Measurements from ENCODE around the gene RGS6. TPM values are rescaled to one million over a fixed set of nuclear protein-coding genes. Genes with fewer than 3 reads are reported as not detected.

The RGS6 gene
- total RNA-seq, 3 donors from 2014 or later: 3.4 to 9.2 (median 4.5) TPM

DNA sequence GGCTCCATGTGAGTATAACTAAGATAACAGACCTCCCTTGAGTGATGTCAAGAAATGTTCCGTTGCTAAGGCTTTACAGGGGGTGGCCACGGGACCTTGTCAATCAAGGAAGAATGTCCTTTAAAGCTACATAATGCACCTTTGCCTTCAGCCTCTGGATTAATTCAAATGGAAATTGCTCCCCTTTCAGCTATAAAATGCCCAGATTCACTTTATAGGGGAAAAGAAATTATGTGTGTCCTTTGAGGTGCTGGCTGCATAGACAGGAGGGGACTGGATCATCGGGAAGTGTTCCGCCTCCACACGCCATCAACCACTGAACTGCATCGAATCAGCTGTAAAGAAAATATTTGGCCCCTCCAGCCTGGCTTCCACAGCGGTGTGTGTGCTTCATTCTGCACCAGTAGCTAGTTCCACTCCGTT, 546.3 kb downstream of the RGS6 start:
- Histone ChIP-seq H3K4me3 (no peak overlapping the region), H3K9me3 (no peaks in the 10 kb centered on the region), H3K4me1 (peaks cover 0 to 4% of the 10 kb centered on the region in 2 donors), H3K36me3 (no peaks in the 10 kb centered on the region), H3K27ac (no peak overlapping the region), H3K27me3 (no peaks in the 10 kb centered on the region)
- DNase-seq (ENCODE audit: low spot score in 2 of 2): no peak
- TF ChIP-seq POLR2AphosphoS5 (IDR thresholded peaks at IDR 0.05) (no peak), POLR2A (IDR thresholded peaks at IDR 0.05) (no peak)
- TF ChIP-seq, protein P1, sequence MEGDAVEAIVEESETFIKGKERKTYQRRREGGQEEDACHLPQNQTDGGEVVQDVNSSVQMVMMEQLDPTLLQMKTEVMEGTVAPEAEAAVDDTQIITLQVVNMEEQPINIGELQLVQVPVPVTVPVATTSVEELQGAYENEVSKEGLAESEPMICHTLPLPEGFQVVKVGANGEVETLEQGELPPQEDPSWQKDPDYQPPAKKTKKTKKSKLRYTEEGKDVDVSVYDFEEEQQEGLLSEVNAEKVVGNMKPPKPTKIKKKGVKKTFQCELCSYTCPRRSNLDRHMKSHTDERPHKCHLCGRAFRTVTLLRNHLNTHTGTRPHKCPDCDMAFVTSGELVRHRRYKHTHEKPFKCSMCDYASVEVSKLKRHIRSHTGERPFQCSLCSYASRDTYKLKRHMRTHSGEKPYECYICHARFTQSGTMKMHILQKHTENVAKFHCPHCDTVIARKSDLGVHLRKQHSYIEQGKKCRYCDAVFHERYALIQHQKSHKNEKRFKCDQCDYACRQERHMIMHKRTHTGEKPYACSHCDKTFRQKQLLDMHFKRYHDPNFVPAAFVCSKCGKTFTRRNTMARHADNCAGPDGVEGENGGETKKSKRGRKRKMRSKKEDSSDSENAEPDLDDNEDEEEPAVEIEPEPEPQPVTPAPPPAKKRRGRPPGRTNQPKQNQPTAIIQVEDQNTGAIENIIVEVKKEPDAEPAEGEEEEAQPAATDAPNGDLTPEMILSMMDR (IDR thresholded peaks at IDR 0.05): no peak
- intact Hi-C loops (cut with DNase I; ENCODE audit: low total_unique reads): no loop called here

DNA sequence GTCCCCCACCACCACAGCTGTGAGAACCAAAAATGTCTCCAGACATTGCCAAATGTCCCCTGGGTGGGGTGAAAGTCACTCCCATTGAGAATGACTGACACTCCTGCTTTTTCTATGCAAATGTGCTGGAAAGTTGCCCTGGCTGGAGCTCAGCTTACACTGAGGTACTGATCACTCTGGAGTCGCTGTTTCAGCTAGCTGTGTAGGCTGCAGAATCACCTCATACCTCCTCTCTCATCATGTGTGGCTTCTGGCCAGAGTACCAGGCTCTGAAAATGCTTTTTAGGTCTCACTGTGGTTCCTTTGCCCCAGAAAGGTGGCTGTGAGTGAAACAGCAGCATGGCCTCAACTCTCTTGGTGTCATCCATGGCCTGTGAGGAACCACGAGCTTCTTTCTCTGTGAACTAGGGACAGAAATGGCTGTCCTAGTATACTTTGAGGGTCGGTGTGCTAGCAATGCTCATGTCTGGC, 547.3 kb downstream of the RGS6 start:
- Histone ChIP-seq H3K4me1 (peaks cover 0 to 4% of the 10 kb centered on the region in 2 donors), H3K36me3 (no peaks in the 10 kb centered on the region), H3K27me3 (no peaks in the 10 kb centered on the region), H3K9me3 (no peaks in the 10 kb centered on the region), H3K27ac (no peak overlapping the region), H3K4me3 (no peak overlapping the region)
- no peak for DNase-seq (ENCODE audit: low spot score in 2 of 2)
- no peak for TF ChIP-seq POLR2A (IDR thresholded peaks at IDR 0.05)
- TF ChIP-seq POLR2AphosphoS5 (IDR thresholded peaks at IDR 0.05): no peak
- TF ChIP-seq, protein P1 (IDR thresholded peaks at IDR 0.05): no peak
- intact Hi-C loops (cut with DNase I; ENCODE audit: low total_unique reads): no loop called here

DNA sequence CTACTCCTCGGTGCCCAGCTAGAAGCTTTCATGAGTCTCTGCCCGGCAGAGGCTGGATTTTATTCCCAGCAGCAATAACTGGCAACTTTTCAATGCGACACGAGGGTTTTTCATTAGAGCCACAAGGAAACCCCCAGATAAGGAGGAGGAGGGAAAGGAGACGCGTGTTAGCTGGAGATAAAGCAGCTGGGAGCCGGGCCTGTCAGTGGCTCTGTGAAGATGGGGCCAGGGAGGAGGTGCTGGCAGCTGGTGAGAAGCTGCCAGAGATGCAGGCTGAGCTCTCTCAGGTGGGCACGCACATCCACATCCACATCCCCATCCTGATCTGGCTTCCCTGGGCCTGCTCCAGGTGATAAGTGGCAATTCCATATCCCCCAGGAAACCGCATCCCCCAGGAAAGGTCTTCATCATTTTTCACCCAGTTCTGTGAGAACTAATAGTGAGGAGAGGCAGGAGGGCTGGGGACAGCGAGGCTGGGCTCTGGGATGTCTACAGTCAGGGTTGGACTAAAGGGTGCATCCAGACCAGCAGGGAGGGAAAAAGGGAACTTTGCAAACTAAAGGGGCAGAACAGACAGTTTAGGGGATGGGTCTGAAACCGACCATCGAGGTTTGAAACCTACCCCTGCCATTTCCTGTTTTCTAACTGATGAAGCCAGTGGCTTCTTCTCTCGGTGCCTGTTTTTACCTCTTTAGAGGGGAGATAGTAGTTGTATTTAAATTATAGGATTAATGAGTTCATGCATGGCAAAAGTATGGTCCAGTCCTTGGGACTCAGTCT, 548.4 kb downstream of the RGS6 start:
- Histone ChIP-seq H3K4me3 (no peak overlapping the region), H3K36me3 (no peaks in the 10 kb centered on the region), H3K9me3 (no peaks in the 10 kb centered on the region), H3K27ac (no peak overlapping the region), H3K27me3 (no peaks in the 10 kb centered on the region), H3K4me1 (peaks cover 0 to 4% of the 10 kb centered on the region in 2 donors)
- no peak for TF ChIP-seq POLR2AphosphoS5 (IDR thresholded peaks at IDR 0.05)
- no peak for TF ChIP-seq POLR2A (IDR thresholded peaks at IDR 0.05)
- TF ChIP-seq, protein P1 (IDR thresholded peaks at IDR 0.05): no peak
- DNase-seq (ENCODE audit: low spot score in 2 of 2): no peak
- intact Hi-C loops (cut with DNase I; ENCODE audit: low total_unique reads): no loop called here

DNA sequence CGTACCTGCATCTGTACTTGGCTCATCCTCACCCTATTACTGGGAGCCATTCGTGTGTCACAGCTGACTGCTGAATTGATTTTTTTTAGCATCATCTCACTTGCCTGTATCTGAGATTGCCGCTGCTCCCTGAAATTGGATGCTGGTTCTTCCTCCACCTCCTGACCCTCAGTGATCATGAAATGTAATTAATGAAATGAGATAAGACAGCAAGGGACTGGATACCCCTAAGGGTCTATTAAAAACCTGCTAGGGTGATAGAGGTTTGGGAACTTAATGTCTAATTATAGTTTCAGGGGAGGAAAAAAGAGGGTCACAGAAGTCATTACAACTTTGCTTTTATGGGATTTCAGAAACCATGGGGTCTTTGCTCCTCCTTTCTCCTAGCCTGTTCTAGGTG, 551.1 kb downstream of the RGS6 start:
- Histone ChIP-seq H3K27ac (no peak overlapping the region), H3K4me3 (no peak overlapping the region), H3K27me3 (no peaks in the 10 kb centered on the region), H3K9me3 (no peaks in the 10 kb centered on the region), H3K4me1 (no peaks in the 10 kb centered on the region), H3K36me3 (no peaks in the 10 kb centered on the region)
- no peak for TF ChIP-seq POLR2A (IDR thresholded peaks at IDR 0.05)
- no peak for TF ChIP-seq POLR2AphosphoS5 (IDR thresholded peaks at IDR 0.05)
- TF ChIP-seq, protein P1 (IDR thresholded peaks at IDR 0.05): no peak
- intact Hi-C loops (cut with DNase I; ENCODE audit: low total_unique reads): no loop called here
- no peak for DNase-seq (ENCODE audit: low spot score in 2 of 2)

DNA sequence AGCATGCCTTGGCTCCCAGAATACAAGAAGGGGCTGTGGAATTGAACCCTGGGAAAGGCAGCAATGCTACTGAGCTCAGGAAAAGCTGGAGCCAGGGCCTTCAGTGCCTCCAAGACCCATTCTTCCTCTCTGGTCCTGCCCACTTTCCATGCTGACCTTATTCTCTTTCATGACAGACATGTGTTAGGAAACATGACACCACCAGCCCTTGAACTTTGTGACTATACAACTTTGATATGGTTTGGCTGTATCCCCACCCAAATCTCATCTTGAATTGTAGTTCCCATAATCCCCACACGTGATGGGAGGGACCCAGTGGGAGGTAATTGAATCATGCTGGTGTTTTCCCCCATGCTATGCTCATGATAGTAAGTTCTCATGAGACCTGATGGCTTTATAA, 553.5 kb downstream of the RGS6 start:
- TF ChIP-seq POLR2AphosphoS5 (IDR thresholded peaks at IDR 0.05): no peak
- TF ChIP-seq POLR2A (IDR thresholded peaks at IDR 0.05): no peak
- TF ChIP-seq, protein P1 (IDR thresholded peaks at IDR 0.05): no peak
- no peaks in the 10 kb centered on the region for H3K27me3 ChIP-seq
- H3K4me1 ChIP-seq: no peaks in the 10 kb centered on the region
- no peak overlapping the region for H3K4me3 ChIP-seq
- H3K9me3 ChIP-seq: peaks cover 0 to 12% of the 10 kb centered on the region in 2 donors
- no peak overlapping the region for H3K27ac ChIP-seq
- intact Hi-C loops (cut with DNase I; ENCODE audit: low total_unique reads): no loop called here
- no peaks in the 10 kb centered on the region for H3K36me3 ChIP-seq
- no peak for DNase-seq (ENCODE audit: low spot score in 2 of 2)

All from breast epithelium (tissue), 4 donors.